Bronchial epithelial cell (primary cell): ENCODE measurements around the gene TNS3. TPM values are rescaled to one million over a fixed set of nuclear protein-coding genes. Genes with fewer than 3 reads are reported as not detected.

ENCODE experiments used
- DNase-seq: peaks from one replicate; pipeline ENCODE4 v3.0.0-alpha.2; 2010; ENCODE audit warnings: low read depth
- FAIRE-seq: peaks from 2 replicates; lab custom pipeline; 2011; peaks lifted over from hg19 to GRCh38; lab: Jason Lieb, UNC
- H3K27me3 ChIP-seq: 2 replicates; pipeline ENCODE4 v1.5.1; 2011; ENCODE audit warnings: low read length; ENCODE audit not compliant: control insufficient read depth, insufficient read depth
- H3K36me3 ChIP-seq: 2 replicates; pipeline ENCODE4 v1.5.1; 2011; ENCODE audit warnings: low read length; ENCODE audit not compliant: control insufficient read depth, insufficient read depth
- H3K4me3 ChIP-seq: 2 replicates; pipeline ENCODE4 v1.5.1; 2011; ENCODE audit warnings: mild to moderate bottlenecking, low read depth, low read length, control low read depth
- total RNA-seq: library from RNA; depleted of rRNA; stranded (reverse); fragments of >200 nt; gene quantifications from 2 replicates; pipeline ENCODE4 v1.2.1, GENCODE V29; 2014
- TF ChIP-seq, protein P1 (sequence below): IDR thresholded peaks from 2 replicates; pipeline ENCODE4 v1.5.1; 2011; ENCODE audit warnings: mild to moderate bottlenecking, moderate library complexity, low read length, control low read depth, inconsistent platforms; ENCODE audit not compliant: insufficient read depth, severe bottlenecking

The TNS3 gene
- total RNA-seq, 1 donor from 2014 or later: 2.6 TPM

- H3K36me3 ChIP-seq: peaks cover 1% of the 10 kb centered on the region
- FAIRE-seq (no peak), DNase-seq (no peak)
- TF ChIP-seq, protein P1, sequence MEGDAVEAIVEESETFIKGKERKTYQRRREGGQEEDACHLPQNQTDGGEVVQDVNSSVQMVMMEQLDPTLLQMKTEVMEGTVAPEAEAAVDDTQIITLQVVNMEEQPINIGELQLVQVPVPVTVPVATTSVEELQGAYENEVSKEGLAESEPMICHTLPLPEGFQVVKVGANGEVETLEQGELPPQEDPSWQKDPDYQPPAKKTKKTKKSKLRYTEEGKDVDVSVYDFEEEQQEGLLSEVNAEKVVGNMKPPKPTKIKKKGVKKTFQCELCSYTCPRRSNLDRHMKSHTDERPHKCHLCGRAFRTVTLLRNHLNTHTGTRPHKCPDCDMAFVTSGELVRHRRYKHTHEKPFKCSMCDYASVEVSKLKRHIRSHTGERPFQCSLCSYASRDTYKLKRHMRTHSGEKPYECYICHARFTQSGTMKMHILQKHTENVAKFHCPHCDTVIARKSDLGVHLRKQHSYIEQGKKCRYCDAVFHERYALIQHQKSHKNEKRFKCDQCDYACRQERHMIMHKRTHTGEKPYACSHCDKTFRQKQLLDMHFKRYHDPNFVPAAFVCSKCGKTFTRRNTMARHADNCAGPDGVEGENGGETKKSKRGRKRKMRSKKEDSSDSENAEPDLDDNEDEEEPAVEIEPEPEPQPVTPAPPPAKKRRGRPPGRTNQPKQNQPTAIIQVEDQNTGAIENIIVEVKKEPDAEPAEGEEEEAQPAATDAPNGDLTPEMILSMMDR: no peak
- H3K4me3 ChIP-seq: no peak overlapping the region
- H3K27me3 ChIP-seq: no peaks in the 10 kb centered on the region
Observed at GRCh38 chr7:47386273-47386835, 195.6 kb downstream of the TNS3 start.

DNA sequence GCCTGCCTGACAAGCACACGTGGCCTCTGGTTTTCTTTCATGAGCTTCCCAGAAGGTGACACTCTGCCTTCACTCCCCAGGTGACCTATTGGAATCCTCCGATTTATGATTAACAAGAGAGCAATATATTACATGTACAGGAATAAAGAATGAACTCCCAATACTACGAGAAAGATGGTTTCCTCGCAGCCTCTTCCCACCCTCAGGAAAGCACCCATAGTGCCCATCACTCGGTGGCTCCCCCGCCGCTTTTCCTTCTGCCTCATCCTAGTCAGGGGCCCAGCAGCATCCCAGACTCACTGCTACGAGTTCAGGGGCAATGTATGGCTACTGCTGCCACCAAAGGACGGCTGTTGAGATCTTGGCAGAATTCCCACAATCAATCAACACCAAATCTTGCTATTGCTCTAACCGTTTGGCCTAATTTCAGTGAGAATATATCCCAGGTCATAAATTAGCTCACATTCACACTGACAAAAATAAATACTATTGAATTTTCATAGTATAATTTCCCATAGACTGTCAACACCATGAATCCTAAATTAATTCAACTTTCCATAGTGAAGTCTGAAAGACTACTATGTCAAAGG lies 196.3 kb downstream of the TNS3 start:
- no peak overlapping the region for H3K4me3 ChIP-seq
- no peaks in the 10 kb centered on the region for H3K27me3 ChIP-seq
- no peak for FAIRE-seq
- TF ChIP-seq, protein P1: no peak
- peaks cover 1% of the 10 kb centered on the region for H3K36me3 ChIP-seq
- DNase-seq: no peak

DNA sequence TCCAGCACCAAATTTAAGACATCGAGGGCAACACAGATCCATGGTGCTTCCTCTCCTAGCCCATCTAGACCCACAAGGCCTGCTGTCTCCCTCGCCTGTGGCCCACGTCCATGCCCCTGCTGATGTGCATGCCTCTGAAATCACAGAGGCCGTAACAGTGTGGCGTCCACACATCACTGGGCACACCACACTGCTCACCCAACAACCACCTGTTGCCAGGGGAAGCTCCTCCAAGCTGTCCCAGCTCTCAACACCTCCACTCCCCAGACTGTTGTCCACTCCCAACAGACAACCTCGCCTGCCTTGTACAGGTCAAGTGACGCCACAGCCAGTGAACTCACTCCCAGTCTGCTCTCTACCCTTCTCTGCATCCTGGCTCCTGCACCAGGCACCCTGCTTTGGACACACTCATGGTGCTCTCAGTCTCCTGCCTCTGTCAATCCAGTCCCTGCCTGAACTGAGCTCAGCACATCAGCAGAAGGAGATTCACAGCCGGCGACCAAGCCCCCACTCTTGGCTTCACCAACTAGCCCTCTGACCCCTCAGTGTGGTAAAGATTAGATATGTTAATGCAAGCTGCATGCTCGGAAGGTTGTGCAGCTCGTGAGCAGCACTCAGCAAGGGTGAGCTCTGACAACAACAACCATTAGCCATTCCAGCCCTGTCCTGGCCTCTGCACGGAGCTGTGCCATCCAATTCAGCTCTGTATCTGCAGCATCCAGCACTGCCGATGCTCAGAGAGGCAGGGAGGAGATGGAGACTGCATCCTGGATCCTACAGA lies 197.0 kb downstream of the TNS3 start:
- Histone ChIP-seq H3K36me3 (peaks cover 1% of the 10 kb centered on the region), H3K4me3 (no peak overlapping the region), H3K27me3 (no peaks in the 10 kb centered on the region)
- FAIRE-seq (peak; percentile 55), DNase-seq (no peak)
- TF ChIP-seq, protein P1: no peak

GRCh38 chr7:47383696-47384445 lies 198.0 kb downstream of the TNS3 start:
- TF ChIP-seq, protein P1: no peak

GRCh38 chr7:47383072-47383471 lies 198.8 kb downstream of the TNS3 start:
- H3K4me3 ChIP-seq: no peak overlapping the region
- H3K36me3 ChIP-seq: peaks cover 1% of the 10 kb centered on the region
- DNase-seq: no peak
- peak; percentile 50 for FAIRE-seq
- TF ChIP-seq, protein P1: no peak
- no peaks in the 10 kb centered on the region for H3K27me3 ChIP-seq

More at GRCh38 chr7:47383696-47384445, 198.0 kb downstream of the TNS3 start:
- FAIRE-seq: peak; percentile 52
- Histone ChIP-seq H3K36me3 (peaks cover 1% of the 10 kb centered on the region), H3K4me3 (no peak overlapping the region), H3K27me3 (no peaks in the 10 kb centered on the region)
- DNase-seq: no peak
